Neural cell (in vitro differentiated cells): ENCODE data around the gene GALNT12. TPM values are rescaled to one million over a fixed set of nuclear protein-coding genes. Genes with fewer than 3 reads are reported as not detected.

Experiments used
- H2AFZ ChIP-seq: fragments of 200-600, 300-800 bp; sonication (generic), shearing (Covaris generic); 2 replicates; pipeline ENCODE4 v1.6.0; 2014; ENCODE audit warnings: low read depth, mild to moderate bottlenecking, antibody characterized with exemption, low read length, moderate library complexity
- H3F3A ChIP-seq: fragments of 200-600 bp; shearing (Covaris generic); 2 replicates; pipeline ENCODE4 v1.6.1; 2016; ENCODE audit warnings: mild to moderate bottlenecking, moderate library complexity, mixed read lengths, antibody characterized with exemption, low read length; ENCODE audit not compliant: insufficient read depth, poor library complexity, severe bottlenecking
- H3K27ac ChIP-seq: fragments of 200-600, 300-800 bp; sonication (generic), shearing (Covaris generic); 2 replicates; pipeline ENCODE4 v1.5.1; 2014; ENCODE audit warnings: mild to moderate bottlenecking, low read length, moderate library complexity
- H3K27me3 ChIP-seq: fragments of 300-800, 200-600 bp; sonication (generic), shearing (Covaris generic); 2 replicates; pipeline ENCODE4 v1.6.0; 2014; ENCODE audit warnings: mild to moderate bottlenecking, low read depth, low read length, moderate library complexity; ENCODE audit not compliant: insufficient read depth
- H3K36me3 ChIP-seq: fragments of 300-800, 200-600 bp; sonication (generic), shearing (Covaris generic); 2 replicates; pipeline ENCODE4 v1.5.1; 2014; ENCODE audit warnings: mild to moderate bottlenecking, antibody characterized with exemption, low read length, moderate library complexity; ENCODE audit not compliant: insufficient read depth
- H3K4me2 ChIP-seq: fragments of 300-800, 200-600 bp; sonication (generic), shearing (Covaris generic); 2 replicates; pipeline ENCODE4 v1.6.0; 2014; ENCODE audit warnings: mild to moderate bottlenecking, low read length
- H3K4me3 ChIP-seq: fragments of 300-800, 200-600 bp; sonication (generic), shearing (Covaris generic); 2 replicates; pipeline ENCODE4 v1.5.1; 2014; ENCODE audit warnings: mild to moderate bottlenecking, low read length, moderate library complexity
- H3K79me2 ChIP-seq: fragments of 200-600 bp; shearing (Covaris generic); replicated peaks from 2 replicates; pipeline ENCODE4 v1.6.0; 2014; ENCODE audit warnings: mild to moderate bottlenecking, low read length, moderate library complexity; ENCODE audit not compliant: insufficient read depth
- H3K9ac ChIP-seq: fragments of 300-800, 200-600 bp; sonication (generic), shearing (Covaris generic); 2 replicates; pipeline ENCODE4 v1.6.1; 2016; ENCODE audit warnings: mild to moderate bottlenecking, low read length, mixed read lengths
- H3K9me2 ChIP-seq: fragments of 200-600 bp; shearing (Covaris generic); 2 replicates; pipeline ENCODE4 v1.6.1; 2016; ENCODE audit warnings: mild to moderate bottlenecking, low read length, mixed read lengths; ENCODE audit not compliant: insufficient read depth
- H3K9me3 ChIP-seq: fragments of 200-600, 300-800 bp; sonication (generic), shearing (Covaris generic); 2 replicates; pipeline ENCODE4 v1.6.1; 2016; ENCODE audit warnings: mild to moderate bottlenecking, mixed run types, low read length, moderate library complexity, mixed read lengths
- H4K20me1 ChIP-seq: fragments of 200-600 bp; shearing (Covaris generic); 2 replicates; pipeline ENCODE4 v1.6.1; 2016; ENCODE audit warnings: mild to moderate bottlenecking, mixed run types; ENCODE audit not compliant: insufficient read depth
- CTCF ChIP-seq: fragments of 450-650 bp; IDR thresholded peaks from 2 replicates; pipeline ENCODE4 v1.5.1; 2014; ENCODE audit warnings: antibody characterized with exemption, mild to moderate bottlenecking, moderate library complexity; ENCODE audit not compliant: poor library complexity, severe bottlenecking
- EP300 ChIP-seq: fragments of 450-650 bp; conservative IDR thresholded peaks from 2 replicates; pipeline ENCODE4 v1.6.1; 2014; ENCODE audit warnings: antibody characterized with exemption, mild to moderate bottlenecking, moderate library complexity; ENCODE audit not compliant: poor library complexity, severe bottlenecking
- EZH2 ChIP-seq: fragments of 200-600, 300-800 bp; shearing (Covaris generic), sonication (generic); IDR thresholded peaks from 2 replicates; pipeline ENCODE4 v1.6.1; 2014; ENCODE audit warnings: antibody characterized with exemption, low read length, borderline replicate concordance, mild to moderate bottlenecking; ENCODE audit not compliant: insufficient read depth, poor library complexity, severe bottlenecking
- MXI1 ChIP-seq: fragments of 450-650 bp; conservative IDR thresholded peaks from 2 replicates; pipeline ENCODE4 v1.6.1; 2014; ENCODE audit warnings: antibody characterized with exemption, mild to moderate bottlenecking; ENCODE audit not compliant: poor library complexity, severe bottlenecking
- POLR2AphosphoS5 ChIP-seq: IDR thresholded peaks from 2 replicates; pipeline ENCODE4 v1.6.1; 2012
- RAD21 ChIP-seq: fragments of 450-650 bp; conservative IDR thresholded peaks from 2 replicates; pipeline ENCODE4 v1.6.1; 2014; ENCODE audit warnings: antibody characterized with exemption, mild to moderate bottlenecking, moderate library complexity
- REST ChIP-seq: IDR thresholded peaks from 2 replicates; pipeline ENCODE4 v1.6.1; 2012; ENCODE audit warnings: borderline replicate concordance
- SMC3 ChIP-seq: fragments of 450-650 bp; conservative IDR thresholded peaks from 2 replicates; pipeline ENCODE4 v1.6.1; 2014; ENCODE audit warnings: antibody characterized with exemption, mild to moderate bottlenecking, moderate library complexity; ENCODE audit not compliant: poor library complexity
- TAF1 ChIP-seq: IDR thresholded peaks from 2 replicates; pipeline ENCODE4 v1.6.1; 2012; ENCODE audit warnings: low read depth
- polyA plus RNA-seq: library from polyadenylated mRNA; depleted of rRNA; stranded (reverse); fragments of >200 nt; gene quantifications from 2 replicates; pipeline ENCODE4 v1.2.3, GENCODE V29; 2014

GALNT12 gene
- polyA plus RNA-seq, 1 donor from 2014 or later: 8.4 TPM

- Histone ChIP-seq H3K9ac (no peak overlapping the region), H3K79me2 (no peaks in the 10 kb centered on the region), H3F3A (no peaks in the 10 kb centered on the region), H2AFZ (no peak overlapping the region), H3K27ac (no peak overlapping the region), H3K36me3 (no peaks in the 10 kb centered on the region), H3K9me2 (no peaks in the 10 kb centered on the region), H3K9me3 (no peaks in the 10 kb centered on the region), H3K4me2 (no peak overlapping the region), H3K27me3 (no peaks in the 10 kb centered on the region), H4K20me1 (no peaks in the 10 kb centered on the region), H3K4me3 (no peak overlapping the region)
- TF ChIP-seq MXI1 (no peak), EZH2 (no peak), REST (no peak), POLR2AphosphoS5 (no peak), TAF1 (no peak), EP300 (no peak), CTCF (no peak), SMC3 (no peak), RAD21 (no peak)
Measured at GRCh38 chr9:98892288-98892687, 84.8 kb downstream of the GALNT12 start.

- TF ChIP-seq POLR2AphosphoS5 (no peak), EZH2 (no peak), EP300 (no peak), SMC3 (no peak)
- H2AFZ ChIP-seq: no peak overlapping the region
- H3K4me2 ChIP-seq: no peak overlapping the region
- H3K79me2 ChIP-seq: no peaks in the 10 kb centered on the region
- no peaks in the 10 kb centered on the region for H3K27me3 ChIP-seq
- H3F3A ChIP-seq: no peaks in the 10 kb centered on the region
- no peaks in the 10 kb centered on the region for H3K9me2 ChIP-seq
- no peaks in the 10 kb centered on the region for H4K20me1 ChIP-seq
- H3K27ac ChIP-seq: no peak overlapping the region
- no peaks in the 10 kb centered on the region for H3K9me3 ChIP-seq
- H3K4me3 ChIP-seq: no peak overlapping the region
- H3K9ac ChIP-seq: no peak overlapping the region
- no peaks in the 10 kb centered on the region for H3K36me3 ChIP-seq
Measured at GRCh38 chr9:98892690-98893089, 85.2 kb downstream of the GALNT12 start.
